HEK293T (cell line): ENCODE data around the gene FHIT.

Experiments used
- CTCF ChIA-PET: fragments of 350-600 bp; formaldehyde crosslinking; extraction: SDS; loops from one replicate; lab custom pipeline; 2021; ENCODE audit warnings: antibody characterized with exemption, inconsistent platforms; lab: Yijun Ruan, JAX
- POLR2A ChIA-PET: fragments of 350-600 bp; formaldehyde crosslinking; extraction: SDS; loops from one replicate; lab custom pipeline; 2020; ENCODE audit warnings: antibody characterized with exemption, inconsistent platforms; lab: Yijun Ruan, JAX
- DNase-seq: peaks from one replicate; pipeline ENCODE4 v3.0.0; 2012; ENCODE audit warnings: mixed read lengths; ENCODE audit errors: extremely low spot score
- ARNT ChIP-seq: fragments of 450-650 bp; IDR thresholded peaks from 2 replicates; pipeline ENCODE4 v1.6.1; 2017; ENCODE audit warnings: mild to moderate bottlenecking
- BHLHE40 ChIP-seq: fragments of 450-650 bp; IDR thresholded peaks from 2 replicates; pipeline ENCODE4 v1.6.1; 2016; ENCODE audit warnings: mild to moderate bottlenecking, moderate library complexity, borderline replicate concordance
- CTBP1 ChIP-seq: fragments of 450-650 bp; IDR thresholded peaks from 2 replicates; pipeline ENCODE4 v1.6.1; 2016; ENCODE audit warnings: borderline replicate concordance
- ELF4 ChIP-seq: fragments of 450-650 bp; IDR thresholded peaks from 2 replicates; pipeline ENCODE4 v1.6.1; 2017; ENCODE audit warnings: antibody characterized with exemption
- FOXA1 ChIP-seq: fragments of 450-650 bp; IDR thresholded peaks from 2 replicates; pipeline ENCODE4 v1.6.1; 2016; ENCODE audit warnings: mild to moderate bottlenecking
- FOXK2 ChIP-seq: fragments of 450-650 bp; IDR thresholded peaks from 2 replicates; pipeline ENCODE4 v1.6.1; 2016; ENCODE audit warnings: mild to moderate bottlenecking
- FOXM1 ChIP-seq: fragments of 450-650 bp; IDR thresholded peaks from 2 replicates; pipeline ENCODE4 v1.6.1; 2017; ENCODE audit warnings: mild to moderate bottlenecking, borderline replicate concordance
- HDGF ChIP-seq: fragments of 450-650 bp; IDR thresholded peaks from 2 replicates; pipeline ENCODE4 v1.6.1; 2017; ENCODE audit warnings: antibody characterized with exemption, borderline replicate concordance
- L3MBTL2 ChIP-seq: fragments of 450-650 bp; conservative IDR thresholded peaks from 2 replicates; pipeline ENCODE4 v1.6.1; 2016; ENCODE audit warnings: mild to moderate bottlenecking
- LEF1 ChIP-seq: fragments of 450-650 bp; IDR thresholded peaks from 2 replicates; pipeline ENCODE4 v1.6.1; 2017; ENCODE audit warnings: mild to moderate bottlenecking, borderline replicate concordance
- NFRKB ChIP-seq: fragments of 450-650 bp; IDR thresholded peaks from 2 replicates; pipeline ENCODE4 v1.6.1; 2016; ENCODE audit warnings: mild to moderate bottlenecking, moderate library complexity
- SP1 ChIP-seq: fragments of 450-650 bp; IDR thresholded peaks from 2 replicates; pipeline ENCODE4 v1.6.1; 2017
- SUZ12 ChIP-seq: fragments of 450-650 bp; IDR thresholded peaks from 2 replicates; pipeline ENCODE4 v1.6.1; 2016; ENCODE audit warnings: mild to moderate bottlenecking
- TARDBP ChIP-seq: fragments of 450-650 bp; IDR thresholded peaks from 2 replicates; pipeline ENCODE4 v1.6.1; 2016
- ZNF384 ChIP-seq: fragments of 450-650 bp; IDR thresholded peaks from 2 replicates; pipeline ENCODE4 v1.6.1; 2016
- TF ChIP-seq, protein P1 (sequence below): fragments of 450-650 bp; IDR thresholded peaks from 2 replicates; pipeline ENCODE4 v1.6.1; 2016

Gene FHIT

DNA sequence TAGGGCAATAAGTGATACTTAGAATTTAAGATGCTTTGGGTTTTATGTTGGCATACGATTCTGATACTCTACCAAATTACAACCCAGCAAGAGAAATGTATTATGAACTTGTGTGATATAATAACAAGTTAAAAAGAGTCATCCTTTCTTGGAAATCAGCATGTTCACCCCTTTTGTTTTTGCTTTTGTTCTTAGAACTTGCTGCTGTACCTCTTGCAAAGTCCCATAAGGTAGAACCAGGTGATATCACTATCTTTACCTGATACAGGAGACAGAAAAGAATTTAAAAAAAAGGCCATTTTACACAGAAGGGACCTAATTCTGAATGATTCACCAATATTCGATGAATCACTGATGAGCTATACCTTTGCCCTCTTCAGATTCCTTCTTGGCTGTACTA, 810.4 kb downstream of the FHIT start:
- CTCF ChIA-PET = no interaction called here
- TF ChIP-seq NFRKB (no peak), BHLHE40 (no peak), LEF1 (no peak), CTBP1 (no peak), L3MBTL2 (no peak), ZNF384 (no peak), SUZ12 (no peak), ARNT (no peak), FOXM1 (no peak), ELF4 (no peak), FOXK2 (no peak), TARDBP (no peak)
- TF ChIP-seq, protein P1, sequence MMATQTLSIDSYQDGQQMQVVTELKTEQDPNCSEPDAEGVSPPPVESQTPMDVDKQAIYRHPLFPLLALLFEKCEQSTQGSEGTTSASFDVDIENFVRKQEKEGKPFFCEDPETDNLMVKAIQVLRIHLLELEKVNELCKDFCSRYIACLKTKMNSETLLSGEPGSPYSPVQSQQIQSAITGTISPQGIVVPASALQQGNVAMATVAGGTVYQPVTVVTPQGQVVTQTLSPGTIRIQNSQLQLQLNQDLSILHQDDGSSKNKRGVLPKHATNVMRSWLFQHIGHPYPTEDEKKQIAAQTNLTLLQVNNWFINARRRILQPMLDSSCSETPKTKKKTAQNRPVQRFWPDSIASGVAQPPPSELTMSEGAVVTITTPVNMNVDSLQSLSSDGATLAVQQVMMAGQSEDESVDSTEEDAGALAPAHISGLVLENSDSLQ = no peak
- DNase-seq = no peak
- POLR2A ChIA-PET = no interaction called here

DNA sequence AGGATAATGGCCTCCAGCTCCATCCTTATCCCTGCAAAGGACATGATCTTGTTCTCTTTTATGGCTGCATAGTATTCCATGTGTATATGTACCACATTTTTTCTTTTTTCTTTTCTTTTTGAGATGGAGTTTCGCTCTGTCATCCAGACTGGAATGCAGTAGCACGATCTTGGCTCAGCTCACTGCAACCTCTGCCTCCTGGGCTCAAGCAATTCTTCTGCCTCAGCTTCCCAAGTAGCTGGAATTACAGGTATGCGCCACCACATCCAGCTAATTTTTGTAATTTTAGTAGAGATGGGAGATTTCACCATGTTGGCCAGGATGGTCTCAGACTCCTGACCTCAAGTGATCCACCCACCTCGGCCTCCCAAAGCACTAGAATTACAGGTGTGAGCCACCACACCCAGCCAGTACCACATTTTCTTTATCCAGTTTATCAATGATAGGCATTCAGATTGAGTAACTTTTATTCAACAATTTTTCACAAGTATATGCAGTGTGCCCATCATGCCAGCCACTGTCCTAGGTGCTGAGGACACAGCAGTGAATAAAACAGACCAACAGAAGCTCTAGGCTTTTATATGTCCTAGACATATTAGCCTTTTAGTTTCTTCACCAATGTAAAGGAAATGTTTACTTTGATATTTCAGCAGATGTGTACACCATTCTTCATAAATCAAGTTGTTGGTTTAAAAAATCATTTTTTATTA, 815.2 kb downstream of the FHIT start:
- ChIA-PET POLR2A (no interaction called here), CTCF (no interaction called here)

DNA sequence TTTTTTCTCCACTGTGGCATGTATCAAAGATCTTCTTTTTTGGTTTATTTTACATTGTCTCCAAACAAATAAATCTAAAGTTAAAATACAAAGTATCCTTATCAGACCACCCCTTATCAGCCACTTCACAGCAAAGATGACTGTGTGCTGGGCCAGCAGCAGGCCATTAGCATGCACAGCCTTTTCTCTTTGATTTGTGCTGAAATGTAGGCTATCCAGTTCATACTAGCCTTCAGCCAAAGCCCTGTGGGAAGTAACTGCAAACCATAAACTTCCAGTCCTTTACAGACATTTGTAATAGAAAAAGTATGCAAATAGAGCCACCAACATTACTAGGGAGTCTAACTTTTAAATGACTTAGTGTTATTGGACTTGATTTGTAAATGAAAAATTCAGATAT, 816.3 kb downstream of the FHIT start:
- no peak for DNase-seq
- no peak for TF ChIP-seq LEF1
- TF ChIP-seq HDGF = no peak
- POLR2A ChIA-PET = no interaction called here
- CTCF ChIA-PET = no interaction called here

More for the DNA sequence above, 815.2 kb downstream of the FHIT start:
- no peak for DNase-seq
- TF ChIP-seq FOXA1 (no peak), TARDBP (no peak), FOXK2 (no peak), ZNF384 (no peak), ELF4 (no peak), SUZ12 (no peak), FOXM1 (no peak)
- TF ChIP-seq, protein P1 = no peak

DNA sequence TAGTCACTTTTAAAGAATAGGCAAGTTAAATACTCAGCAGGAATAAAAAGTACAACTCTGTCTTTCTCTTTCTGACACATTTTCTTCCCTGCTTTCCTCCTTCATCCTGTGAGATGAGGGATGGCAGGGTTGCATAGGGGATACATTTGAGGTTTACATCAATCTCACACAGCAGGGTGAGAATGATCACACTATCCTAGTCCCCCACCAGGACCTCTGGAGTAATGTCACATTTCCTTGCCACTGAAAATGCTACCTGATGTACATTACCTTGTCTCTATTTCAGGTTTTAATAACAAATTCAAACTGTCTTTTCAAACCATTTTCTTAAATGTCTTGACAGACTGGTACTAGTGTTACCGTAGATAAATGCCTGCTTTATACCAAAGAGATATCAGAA, 816.9 kb downstream of the FHIT start:
- TF ChIP-seq ZNF384 (no peak), L3MBTL2 (no peak), FOXA1 (no peak), FOXK2 (no peak), SP1 (no peak), SUZ12 (no peak), TARDBP (no peak), NFRKB (no peak), LEF1 (no peak), FOXM1 (no peak), HDGF (no peak)
- TF ChIP-seq, protein P1 = no peak
- ChIA-PET POLR2A (no interaction called here), CTCF (no interaction called here)
- no peak for DNase-seq

DNA sequence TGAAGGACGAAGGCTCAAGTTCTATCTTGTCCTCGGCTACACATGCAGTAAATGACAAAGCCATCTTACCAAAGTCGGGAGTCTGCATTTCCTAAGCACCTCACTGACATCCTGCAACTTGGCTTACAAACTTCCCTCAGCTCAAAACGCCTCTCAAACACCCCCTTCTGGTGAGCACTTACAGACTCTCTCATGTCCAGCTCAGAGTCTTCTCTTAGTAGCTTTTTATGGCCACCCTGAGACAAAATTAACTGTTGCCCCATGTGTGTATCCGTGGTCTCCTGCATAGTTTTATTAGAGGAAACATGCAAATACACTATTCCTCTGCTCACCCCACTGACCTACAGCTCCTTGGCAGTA, 819.7 kb downstream of the FHIT start:
- ChIA-PET POLR2A (no interaction called here), CTCF (no interaction called here)
- TF ChIP-seq CTBP1 = no peak

DNA sequence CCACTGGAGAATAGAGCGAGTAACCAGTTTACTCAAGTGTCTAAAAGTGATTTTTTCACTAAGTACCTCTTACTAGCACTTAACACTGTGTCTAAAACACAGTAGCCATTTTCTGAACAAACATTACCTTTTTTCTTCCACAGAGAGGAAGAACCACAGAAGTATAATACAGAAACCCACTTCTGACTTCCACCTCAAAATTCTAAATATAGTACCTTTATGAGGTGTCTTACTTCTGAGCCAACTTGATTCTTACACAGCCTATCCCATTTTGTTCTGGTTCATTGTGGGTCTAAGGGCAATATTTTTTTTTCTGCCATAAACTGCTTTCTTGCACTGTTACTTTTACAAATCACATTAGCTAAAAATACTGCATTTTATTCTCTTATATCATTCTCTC, 821.0 kb downstream of the FHIT start:
- ChIA-PET CTCF (interaction anchor here (0.7 kb wide), 1 partner anchor 1235 kb away, joined by 3 read pairs; no protein-coding TSS in a partner anchor), POLR2A (no interaction called here)
- TF ChIP-seq BHLHE40 = no peak
- TF ChIP-seq LEF1 = no peak
- TF ChIP-seq L3MBTL2 = no peak
- no peak for TF ChIP-seq FOXK2
- TF ChIP-seq ARNT = no peak
- no peak for DNase-seq

More for the DNA sequence above, 819.7 kb downstream of the FHIT start:
- no peak for DNase-seq

DNA sequence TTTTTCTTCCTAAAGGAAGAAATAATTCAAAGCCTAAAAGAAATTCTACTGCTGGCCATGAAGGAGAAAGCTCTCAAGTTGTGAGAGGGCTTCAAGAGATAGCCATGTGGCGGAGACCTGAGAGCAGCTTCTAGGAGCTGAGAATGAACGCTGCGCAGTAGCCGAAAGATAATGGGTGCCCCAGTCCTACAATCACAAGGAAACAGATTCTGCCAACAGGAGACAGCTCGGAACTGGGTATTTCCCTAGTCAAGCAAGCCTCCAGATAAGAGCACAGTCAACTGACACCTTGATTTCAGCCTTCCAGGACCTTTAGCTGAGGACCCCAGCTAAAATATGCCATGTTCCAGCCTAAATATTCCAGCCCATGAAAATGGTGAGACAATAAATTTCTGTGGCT, 824.1 kb downstream of the FHIT start:
- ChIA-PET CTCF (no interaction called here), POLR2A (no interaction called here)
- no peak for TF ChIP-seq L3MBTL2
- no peak for TF ChIP-seq ELF4
- no peak for TF ChIP-seq FOXM1
- TF ChIP-seq SP1 = no peak
- TF ChIP-seq LEF1 = no peak
- TF ChIP-seq TARDBP = no peak
- no peak for TF ChIP-seq ZNF384
- TF ChIP-seq FOXK2 = no peak
- no peak for TF ChIP-seq SUZ12
- no peak for TF ChIP-seq CTBP1
- TF ChIP-seq ARNT = no peak
- no peak for TF ChIP-seq FOXA1
- DNase-seq = no peak
